GM19452 (cell line): ENCODE results near the gene UBXN7.
"Not testable (repeated sequence)": the region's sequence is repeated elsewhere in the genome, so short reads cannot be mapped to it uniquely, and the experiment has no call there.

Source experiments
- ATAC-seq: cut with Tn5 transposase; IDR thresholded peaks from one replicate; pipeline ENCODE4 v1.9.1; 2021; ENCODE audit not compliant: unreplicated experiment

Gene UBXN7, protein sequence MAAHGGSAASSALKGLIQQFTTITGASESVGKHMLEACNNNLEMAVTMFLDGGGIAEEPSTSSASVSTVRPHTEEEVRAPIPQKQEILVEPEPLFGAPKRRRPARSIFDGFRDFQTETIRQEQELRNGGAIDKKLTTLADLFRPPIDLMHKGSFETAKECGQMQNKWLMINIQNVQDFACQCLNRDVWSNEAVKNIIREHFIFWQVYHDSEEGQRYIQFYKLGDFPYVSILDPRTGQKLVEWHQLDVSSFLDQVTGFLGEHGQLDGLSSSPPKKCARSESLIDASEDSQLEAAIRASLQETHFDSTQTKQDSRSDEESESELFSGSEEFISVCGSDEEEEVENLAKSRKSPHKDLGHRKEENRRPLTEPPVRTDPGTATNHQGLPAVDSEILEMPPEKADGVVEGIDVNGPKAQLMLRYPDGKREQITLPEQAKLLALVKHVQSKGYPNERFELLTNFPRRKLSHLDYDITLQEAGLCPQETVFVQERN

DNA sequence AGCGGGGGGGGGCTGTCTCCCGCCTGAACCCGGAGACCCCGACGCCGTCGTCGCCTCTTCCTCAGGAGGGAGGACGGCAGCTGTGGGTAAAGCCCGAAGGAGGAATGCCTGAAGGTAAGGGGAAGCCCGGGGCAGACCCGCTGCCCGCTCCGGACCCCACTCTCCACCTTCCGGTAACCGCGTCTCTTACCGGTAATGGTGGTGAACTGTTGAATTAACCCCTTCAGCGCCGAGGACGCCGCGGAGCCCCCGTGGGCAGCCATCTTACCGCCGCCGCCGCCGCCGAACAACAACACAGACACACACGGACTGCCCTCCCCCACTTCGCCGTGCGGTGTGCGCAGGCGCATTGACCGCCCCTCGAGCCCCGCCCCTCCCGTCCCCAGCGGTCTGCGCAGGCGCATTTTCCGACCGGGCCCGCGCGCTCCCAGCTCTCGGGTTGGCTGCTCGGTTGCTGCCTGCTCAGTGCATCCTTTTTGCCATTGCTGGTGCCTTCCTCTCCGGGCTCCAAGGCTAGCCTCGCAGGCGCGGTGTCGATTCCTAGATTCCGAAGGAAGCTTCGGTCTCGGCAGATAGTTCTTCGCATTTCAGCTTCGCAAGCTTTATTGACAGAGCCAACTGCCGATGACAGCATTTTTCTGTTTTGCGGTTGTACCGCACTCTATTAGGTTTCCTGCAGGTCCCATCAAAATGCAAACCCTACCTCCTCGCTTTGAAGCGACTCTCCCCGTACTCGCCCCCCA is at the start of gene UBXN7:
TSS of gene UBXN7 (minus strand) at position 291 of the 743 bp plus-strand sequence. CDS start at position 263, 28 bp downstream.
- ATAC-seq, result peak; percentile 77

DNA sequence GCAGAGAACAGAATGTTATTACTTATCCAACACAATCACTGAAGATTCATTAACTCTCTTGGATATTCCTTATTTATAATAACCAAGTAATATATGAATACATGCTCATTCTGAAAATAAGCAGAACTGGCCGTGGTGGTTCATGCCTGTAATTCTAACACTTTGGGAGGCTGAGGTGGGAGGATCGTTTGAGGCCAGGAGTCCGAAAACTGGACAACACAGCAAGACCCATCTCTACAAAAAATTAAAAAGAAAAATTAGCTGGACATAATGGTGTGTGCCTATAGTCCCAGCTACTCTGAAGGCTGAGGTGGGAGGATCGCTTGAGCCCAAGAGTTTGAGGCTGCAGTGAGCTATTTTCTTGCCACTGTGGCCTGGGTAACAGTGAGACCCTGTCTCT is 45.5 kb upstream of the UBXN7 start:
- ATAC-seq, result no peak

DNA sequence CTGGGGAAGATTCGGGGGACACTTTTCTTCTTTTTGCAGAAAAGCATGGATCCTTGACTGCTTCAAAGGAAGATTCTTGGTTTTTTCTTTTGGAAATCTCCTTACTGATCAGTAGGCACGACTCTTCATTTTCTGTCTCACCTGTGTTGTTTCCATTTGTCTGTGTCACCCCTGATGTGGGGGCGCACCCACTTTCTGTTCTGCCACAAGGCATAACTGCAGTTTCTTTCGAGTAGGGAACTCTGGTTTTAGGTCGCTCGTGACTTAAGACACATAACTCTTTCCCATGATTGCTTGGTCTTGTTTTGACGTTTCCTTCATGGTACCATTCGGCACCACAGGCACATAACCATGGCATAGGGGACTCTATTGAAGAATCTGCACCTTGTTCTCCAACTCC is 40.1 kb upstream of the UBXN7 start:
- ATAC-seq, result no peak

DNA sequence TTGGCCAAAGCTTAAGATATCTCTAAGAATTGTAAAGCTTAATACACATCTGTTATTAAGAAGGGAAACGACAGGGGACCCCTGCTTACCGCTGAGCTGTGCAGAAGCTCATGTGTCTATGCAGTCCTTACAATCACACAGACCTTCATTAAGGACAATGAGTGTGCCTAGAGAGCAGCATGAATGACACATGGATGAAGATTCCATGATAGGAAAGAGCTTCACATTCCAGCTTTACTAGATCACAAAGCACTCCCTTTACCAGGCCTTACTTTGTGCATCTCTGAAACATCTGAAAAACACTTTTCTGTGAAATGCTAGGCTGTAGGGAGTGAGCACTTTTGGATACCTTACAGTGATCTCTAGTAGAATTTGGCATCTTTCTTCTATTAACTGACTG is 39.3 kb upstream of the UBXN7 start:
- ATAC-seq, result no peak

DNA sequence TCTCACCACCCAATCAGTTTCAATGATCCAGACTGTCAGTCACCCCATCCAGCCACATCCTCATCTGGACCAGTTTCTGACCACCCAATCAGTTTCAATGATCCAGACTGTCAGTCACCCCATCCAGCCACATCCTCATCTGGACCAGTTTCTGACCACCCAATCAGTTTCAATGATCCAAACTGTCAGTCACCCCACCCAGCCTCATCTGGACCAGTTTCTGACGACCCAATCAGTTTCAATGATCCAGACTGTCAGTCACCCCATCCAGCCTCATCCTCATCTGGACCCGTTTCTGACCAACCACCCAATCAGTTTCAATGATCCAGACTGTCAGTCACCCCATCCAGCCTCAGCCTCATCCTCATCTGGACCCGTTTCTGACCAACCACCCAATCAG is 38.0 kb upstream of the UBXN7 start:
- not testable (repeated sequence) for ATAC-seq

DNA sequence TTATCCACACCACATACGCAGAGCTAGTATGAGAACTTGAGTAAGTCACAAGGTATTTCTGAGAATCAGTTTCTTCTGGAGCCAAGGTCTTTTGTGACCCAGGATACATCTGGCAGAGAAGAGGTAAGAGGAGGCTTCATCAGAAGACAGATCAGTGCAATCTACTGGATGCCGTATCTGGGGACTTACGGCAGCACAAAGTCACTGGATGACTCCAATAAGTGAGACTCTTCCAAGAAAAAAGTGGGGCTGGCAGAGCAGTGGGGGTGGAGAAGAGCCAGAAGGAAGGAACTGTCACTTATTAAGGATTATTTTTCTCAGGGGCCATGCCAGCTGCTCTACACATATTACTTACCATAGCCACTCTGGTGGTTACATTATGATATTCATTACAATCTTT is 31.6 kb upstream of the UBXN7 start:
- ATAC-seq, result no peak

DNA sequence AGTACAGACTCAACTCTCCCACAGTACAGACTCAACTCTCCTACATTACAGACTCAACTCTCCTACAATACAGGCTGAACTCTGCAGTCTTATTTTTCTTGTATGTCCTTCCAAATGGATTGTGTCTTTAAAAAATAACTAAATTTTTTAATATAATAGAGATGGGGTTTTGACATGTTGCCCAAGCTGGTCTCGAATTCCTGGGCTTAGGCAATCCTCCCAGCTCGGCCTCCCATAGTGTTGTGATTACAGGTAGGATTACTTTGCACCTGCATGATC is 31.2 kb upstream of the UBXN7 start:
- ATAC-seq, result no peak

DNA sequence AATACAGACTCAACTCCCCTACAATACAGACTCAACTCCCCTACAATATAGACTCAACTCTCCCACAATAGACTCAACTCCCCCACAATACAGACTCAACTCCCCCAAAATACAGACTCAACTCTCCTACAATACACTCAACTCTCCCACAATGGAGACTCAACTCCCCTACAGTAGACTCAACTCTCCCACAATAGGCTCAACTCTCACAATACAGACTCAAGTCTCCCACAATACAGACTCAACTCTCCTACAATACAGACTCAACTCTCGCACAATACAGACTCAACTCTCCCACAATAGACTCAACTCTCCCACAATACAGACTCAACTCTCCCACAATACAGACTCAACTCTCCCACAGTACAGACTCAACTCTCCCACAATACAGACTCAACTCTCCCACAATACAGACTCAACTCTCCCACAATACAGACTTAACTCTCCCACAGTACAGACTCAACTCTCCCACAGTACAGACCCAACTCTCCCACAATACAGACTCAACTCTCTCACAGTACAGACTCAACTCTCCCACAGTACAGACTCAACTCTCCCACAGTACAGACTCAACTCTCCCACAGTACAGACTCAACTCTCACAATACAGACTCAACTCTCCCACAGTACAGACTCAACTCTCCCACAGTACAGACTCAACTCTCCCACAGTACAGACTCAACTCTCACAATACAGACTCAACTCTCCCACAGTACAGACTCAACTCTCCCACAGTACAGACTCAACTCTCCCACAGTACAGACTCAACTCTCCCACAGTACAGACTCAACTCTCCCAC is 30.7 kb upstream of the UBXN7 start:
- not testable (repeated sequence) for ATAC-seq

DNA sequence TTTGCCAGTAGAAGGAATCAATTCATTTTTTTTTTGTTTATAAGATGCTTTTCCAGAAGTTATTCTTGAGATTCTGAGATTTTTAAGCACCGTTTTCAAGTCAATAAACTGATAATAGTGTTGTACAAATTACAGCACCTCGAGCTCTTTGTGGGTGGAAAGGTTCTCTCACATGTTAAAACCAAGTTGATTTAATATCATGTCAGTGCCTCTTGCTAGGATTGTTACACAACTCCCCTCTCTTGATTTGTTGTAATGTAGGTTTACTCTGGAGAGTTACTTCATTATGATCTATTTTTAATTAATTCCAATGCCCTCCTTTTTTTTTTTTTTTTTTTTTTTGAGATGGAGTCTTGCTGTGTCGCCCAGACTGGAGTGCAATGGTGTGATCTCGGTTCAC is 25.8 kb upstream of the UBXN7 start:
- no peak for ATAC-seq

DNA sequence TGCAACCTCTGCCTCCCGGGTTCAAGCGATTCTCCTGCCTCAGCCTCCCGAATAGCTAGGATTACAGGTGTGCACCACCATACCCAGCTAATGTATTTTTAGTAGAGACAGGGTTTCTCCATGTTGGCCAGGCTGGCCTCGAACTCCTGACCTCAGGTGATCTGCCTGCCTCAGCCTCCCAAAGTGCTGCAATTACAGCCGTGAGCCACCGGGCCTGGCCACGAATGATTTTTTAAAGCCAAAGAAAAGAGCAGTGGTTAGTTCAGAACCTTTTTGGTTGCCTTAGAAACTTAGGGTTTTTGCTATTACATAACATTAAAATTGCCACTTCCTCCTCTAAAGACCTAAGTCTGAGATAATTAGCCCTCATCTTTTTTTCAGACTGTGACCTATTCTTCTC is 25.2 kb upstream of the UBXN7 start:
- not testable (repeated sequence) for ATAC-seq

DNA sequence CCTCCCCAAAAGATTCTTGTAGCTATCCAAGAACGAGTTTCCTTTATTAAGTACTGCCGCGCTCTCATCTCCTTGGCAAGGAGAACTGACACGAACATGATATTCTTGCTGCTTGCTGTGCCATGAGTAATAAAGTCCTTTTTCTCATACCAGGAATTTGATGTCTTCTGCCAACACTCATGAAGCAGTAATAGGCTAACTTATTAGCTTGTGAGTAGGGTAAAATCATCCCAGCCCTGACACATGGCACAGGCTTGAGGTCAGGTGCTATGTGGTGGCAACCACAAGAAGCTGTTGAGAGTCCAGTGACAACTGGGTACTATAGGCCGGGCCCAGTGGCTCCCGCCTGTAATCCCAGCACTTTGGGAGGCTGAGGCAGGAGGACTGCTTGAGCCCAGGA is 22.7 kb upstream of the UBXN7 start:
- no peak for ATAC-seq

DNA sequence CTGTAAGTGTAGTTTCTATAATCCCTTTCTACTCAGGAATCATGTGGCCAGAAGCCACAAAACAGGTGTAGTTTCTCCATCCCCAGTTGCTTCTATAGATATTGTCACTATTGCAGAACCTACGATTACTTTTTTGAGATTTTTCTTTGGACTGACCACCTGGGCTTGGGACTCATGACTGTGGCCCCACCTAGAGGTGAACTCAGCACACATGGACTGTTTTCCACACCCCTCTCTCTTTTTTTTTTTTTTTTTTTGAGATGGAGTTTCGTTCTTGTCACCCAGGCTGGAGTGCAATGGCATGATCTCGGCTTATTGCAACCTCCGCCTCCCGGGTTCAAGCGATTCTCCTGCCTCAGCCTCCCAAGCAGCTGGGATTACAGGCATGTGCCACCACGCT is 13.2 kb upstream of the UBXN7 start:
- not testable (repeated sequence) for ATAC-seq

DNA sequence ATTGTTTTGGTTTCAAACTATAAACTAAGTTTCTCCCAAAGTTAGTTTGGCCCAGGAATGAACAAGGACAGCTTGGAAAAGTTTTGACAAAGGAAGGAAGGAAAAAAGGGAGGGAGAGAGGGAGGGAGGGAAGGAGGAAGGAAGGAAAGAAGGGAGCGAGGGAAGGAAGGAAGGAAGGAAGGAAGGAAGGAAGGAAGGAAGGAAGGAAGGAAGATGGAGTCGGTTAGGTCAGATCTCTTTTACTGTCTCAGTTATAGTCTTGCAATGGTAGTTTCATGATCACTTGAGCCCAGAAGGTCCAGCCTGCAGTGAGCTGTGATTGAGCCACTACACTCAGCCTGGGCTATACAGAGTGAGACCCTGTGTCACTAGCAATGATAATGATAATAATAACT is 12.3 kb upstream of the UBXN7 start:
- no peak for ATAC-seq

DNA sequence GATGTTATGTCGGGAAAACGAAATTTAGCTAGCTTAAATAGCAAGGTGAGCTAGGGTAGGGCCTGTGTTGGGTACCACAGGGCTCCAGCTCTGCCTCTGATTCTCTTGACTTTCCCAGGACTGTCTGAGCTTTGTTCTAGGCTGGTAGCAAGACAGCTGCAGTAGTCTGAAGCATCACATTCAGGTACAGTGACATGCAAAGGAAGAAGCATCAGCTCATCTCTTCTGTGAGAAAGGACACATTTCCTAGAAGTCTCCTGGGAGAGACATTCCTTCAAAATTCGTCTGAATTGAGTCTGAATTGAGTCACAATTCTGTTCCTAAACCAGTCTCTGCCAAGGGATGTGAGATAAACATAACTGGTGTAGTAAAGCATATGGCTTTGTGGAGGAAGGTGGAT is 8.5 kb upstream of the UBXN7 start:
- ATAC-seq, result no peak

DNA sequence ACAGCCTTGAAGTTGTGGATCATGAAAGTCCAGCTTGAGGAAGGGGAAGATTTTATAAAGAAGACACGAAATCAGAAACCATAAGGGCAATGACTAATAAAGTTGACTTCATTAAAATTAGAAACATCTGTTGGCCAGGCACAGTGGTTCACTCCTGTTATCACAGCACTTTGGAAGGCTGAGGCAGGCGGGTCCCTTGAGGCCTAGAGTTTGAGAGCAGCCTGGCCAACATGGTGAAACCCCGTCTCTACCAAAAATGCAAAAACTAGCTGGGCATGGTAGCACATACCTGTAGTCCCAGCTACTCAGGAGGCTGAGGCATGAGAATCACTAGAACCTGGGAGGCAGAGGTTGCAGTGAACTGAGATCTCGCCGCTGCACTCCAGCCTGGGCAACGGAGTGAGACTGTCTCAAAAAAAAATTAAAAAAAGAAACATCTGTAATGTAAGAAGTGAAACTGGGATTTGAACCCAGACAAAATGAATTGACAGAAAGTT is 7.9 kb upstream of the UBXN7 start:
- ATAC-seq, result no peak

DNA sequence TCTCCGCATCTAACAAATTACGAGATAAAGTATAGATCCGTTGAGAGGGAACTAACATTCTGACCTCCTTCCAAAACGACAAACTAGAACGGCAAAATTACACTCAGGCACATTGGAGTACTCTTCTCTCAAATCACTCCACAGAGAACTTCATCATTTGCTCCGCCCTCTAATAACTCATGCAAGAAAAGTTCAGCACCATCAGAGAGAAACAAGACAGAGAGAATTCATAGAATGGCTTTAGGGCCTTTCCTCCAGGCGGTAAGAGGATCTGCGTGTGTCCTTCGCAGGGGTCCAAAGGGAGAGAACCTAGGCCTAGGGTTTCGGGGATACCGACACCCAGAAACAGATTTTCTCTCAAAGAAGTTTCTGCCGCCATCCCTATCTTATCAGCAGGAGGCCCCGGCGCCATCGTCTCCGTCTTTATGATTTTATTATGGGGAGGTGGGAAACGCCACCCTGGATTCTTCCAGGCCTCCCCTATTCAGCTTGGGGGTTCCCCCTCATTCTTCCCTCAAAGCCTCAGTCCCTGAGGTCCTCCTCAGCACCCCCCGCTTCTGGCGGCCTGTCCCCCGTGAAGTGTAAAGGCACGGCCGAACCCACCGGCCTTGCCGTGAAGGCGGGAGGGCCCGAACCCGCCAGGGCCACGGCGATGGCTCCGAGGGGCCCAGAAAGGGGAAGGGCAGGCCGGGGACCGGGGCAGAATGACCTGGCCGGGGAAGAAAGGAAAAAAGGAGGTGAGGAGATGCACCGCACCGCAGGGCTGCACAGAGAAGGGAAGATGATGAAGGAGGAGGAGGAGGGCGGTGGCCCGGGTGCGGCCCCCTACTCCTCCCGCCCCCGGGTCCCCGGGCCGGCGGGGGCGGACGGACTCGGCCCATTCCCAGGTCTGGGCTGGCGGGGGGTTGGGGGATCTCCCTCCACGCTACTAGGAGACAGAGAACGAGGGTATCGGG is 768 bp downstream of the UBXN7 start:
- peak; percentile 20 for ATAC-seq

DNA sequence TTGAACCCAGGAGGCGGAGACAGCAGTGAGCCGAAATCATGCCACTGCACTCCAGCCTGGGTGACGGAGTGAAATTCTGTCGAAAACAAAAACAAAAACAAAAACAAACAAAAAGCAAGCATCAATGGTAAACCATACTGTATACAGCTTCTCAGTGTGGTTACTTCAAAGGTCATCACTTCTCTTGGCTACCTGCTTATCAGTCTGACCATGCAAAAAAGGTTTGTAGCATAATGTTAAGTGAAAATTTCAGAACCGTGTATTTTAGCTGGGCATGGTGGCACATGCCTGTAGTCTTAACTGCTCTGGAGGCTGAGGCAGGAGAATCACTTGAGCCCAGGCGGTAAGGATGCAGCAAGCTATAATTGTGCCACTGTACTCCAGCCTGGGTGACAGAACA is 4.2 kb downstream of the UBXN7 start:
- no peak for ATAC-seq

DNA sequence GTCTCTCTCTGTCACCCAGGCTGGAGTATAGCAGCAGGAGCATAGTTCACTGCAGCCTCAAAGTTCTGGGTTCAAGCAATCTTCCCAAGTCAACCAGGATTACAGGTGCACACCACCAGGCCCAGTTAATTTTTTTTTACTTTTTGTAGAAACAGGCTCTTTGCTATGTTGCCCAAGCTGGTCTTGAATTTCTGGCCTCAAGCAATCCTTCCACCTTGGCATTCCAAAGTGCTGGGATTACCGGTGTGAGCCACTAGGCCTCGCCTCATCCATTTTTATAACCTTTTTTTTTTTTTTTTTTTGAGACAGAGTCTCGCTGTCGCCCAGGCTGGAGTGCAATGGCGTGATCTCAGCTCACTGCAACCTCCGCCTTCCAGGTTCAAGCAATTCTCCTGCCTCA is 7.8 kb downstream of the UBXN7 start:
- not testable (repeated sequence) for ATAC-seq

DNA sequence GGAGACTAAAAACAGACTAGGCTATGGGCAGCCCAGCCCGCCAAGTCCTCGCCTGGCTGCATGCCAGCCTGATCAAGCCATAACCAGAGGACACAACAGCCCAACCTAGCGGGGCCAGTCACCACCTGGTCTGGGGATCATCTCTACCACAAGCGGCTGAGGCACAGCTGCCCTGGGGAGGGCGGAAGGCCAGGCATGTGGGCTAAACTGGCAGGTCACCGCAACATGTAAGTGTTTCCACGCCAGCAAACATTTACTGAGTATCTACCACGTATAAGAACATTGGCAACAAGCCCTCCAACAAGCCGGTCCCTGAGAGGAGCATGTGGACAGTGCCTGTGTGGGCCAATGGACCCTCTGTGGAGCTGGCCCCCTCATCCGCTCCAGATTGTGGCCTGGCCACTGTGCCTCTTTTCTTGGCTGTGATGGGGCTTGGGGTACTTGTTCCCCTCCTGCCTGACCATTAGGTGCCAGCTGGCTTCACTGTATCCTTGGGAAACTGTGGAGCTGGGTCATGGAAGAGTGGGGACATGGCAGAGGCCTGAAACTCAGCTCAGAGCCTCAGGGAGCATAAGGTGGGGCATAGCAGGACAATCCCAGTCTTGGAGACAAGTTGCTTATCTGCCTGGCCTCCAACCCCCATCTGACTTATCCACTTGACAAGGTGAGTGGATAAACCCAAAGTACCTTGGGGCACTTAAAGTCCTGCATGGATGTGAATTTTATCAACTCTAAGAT is 9.0 kb downstream of the UBXN7 start:
- ATAC-seq, result no peak

DNA sequence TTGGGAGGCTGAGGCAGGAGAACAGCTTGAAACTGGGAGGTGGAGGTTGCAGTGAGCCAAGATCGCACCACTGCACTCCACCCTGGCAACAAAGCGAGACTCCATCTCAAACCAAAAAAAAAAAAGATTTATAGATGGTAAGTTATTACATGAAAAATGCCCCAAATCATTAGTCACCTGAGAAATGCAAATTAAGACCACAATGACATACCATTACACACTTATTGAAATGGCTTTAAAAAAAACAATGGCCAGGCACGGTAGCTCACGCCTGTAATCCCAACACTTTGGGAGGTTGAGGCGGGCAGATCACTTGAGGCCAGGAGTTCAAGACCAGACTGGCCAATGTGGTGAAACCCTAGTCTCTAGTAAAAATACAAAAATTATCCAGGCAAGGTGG is 10.6 kb downstream of the UBXN7 start:
- ATAC-seq, result not testable (repeated sequence)
